Mammary epithelial cell (primary cell): ENCODE measurements around the gene NPIPB2.

ENCODE experiments used
- EZH2 ChIP-seq: IDR thresholded peaks from 2 replicates; pipeline ENCODE4 v1.6.1; 2012; ENCODE audit warnings: low read length, inconsistent platforms, borderline replicate concordance
- TF ChIP-seq, protein P1 (sequence below), 2 donors: IDR thresholded peaks in 1 of 2; conservative IDR thresholded peaks in 1 of 2; 2 replicates each; pipeline ENCODE4 v1.5.1; 2011 to 2012; ENCODE audit warnings: inconsistent platforms in 2 of 2, low read length in 2 of 2, mild to moderate bottlenecking in 2 of 2, control low read depth in 1 of 2, low read depth in 1 of 2; ENCODE audit not compliant: insufficient read depth in 1 of 2; ENCODE audit errors: extremely low read depth in 1 of 2

DNA sequence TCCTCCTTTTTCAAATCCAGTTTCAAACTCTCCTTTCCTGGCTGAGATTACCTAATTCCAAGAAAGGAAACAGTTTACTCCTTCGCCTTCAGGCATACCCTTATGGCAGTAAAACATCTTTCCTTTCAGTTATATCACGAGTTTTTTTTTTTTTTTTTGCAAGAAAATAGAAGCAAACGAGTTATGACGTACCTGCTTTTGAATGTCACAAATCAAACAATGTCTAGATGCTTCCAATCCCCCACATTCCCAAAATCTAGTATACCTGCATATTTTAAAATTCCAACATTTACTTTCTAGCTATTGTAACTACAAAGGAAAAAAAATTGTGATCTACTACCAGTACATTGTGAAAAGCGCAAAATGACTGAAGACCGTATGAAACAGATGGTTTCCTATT lies 55.0 kb downstream of the NPIPB2 start:
- TF ChIP-seq, protein P1, sequence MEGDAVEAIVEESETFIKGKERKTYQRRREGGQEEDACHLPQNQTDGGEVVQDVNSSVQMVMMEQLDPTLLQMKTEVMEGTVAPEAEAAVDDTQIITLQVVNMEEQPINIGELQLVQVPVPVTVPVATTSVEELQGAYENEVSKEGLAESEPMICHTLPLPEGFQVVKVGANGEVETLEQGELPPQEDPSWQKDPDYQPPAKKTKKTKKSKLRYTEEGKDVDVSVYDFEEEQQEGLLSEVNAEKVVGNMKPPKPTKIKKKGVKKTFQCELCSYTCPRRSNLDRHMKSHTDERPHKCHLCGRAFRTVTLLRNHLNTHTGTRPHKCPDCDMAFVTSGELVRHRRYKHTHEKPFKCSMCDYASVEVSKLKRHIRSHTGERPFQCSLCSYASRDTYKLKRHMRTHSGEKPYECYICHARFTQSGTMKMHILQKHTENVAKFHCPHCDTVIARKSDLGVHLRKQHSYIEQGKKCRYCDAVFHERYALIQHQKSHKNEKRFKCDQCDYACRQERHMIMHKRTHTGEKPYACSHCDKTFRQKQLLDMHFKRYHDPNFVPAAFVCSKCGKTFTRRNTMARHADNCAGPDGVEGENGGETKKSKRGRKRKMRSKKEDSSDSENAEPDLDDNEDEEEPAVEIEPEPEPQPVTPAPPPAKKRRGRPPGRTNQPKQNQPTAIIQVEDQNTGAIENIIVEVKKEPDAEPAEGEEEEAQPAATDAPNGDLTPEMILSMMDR (conservative IDR thresholded peaks at IDR 0.05 in 1 of 2, IDR thresholded peaks at IDR 0.05 in 1 of 2; ENCODE audit: extremely low read depth in 1 of 2, insufficient read depth in 1 of 2, low read depth in 1 of 2, low read length in 2 of 2) = no peak
- TF ChIP-seq EZH2 = no peak
